IPS-20b (cell line): ENCODE measurements around the gene ENOX1.

ENCODE experiments used
- H3K27ac ChIP-seq: one replicate; pipeline ENCODE4 v1.5.1; 2013; ENCODE audit warnings: low read length
- H3K27me3 ChIP-seq: 2 replicates; pipeline ENCODE4 v1.6.1; 2013; ENCODE audit warnings: mild to moderate bottlenecking, low read length, inconsistent platforms; ENCODE audit not compliant: insufficient read depth
- H3K36me3 ChIP-seq: 2 replicates; pipeline ENCODE4 v1.6.1; 2013; ENCODE audit warnings: low read depth, mild to moderate bottlenecking, inconsistent platforms, low read length, moderate library complexity; ENCODE audit not compliant: insufficient read depth
- H3K4me1 ChIP-seq: 2 replicates; pipeline ENCODE4 v1.6.1; 2013; ENCODE audit warnings: mild to moderate bottlenecking, control low read depth, inconsistent platforms, low read length, moderate library complexity; ENCODE audit not compliant: insufficient read depth
- H3K4me3 ChIP-seq: 2 replicates; pipeline ENCODE4 v1.5.1; 2013; ENCODE audit warnings: mild to moderate bottlenecking, low read length, inconsistent platforms
- H3K9ac ChIP-seq: 2 replicates; pipeline ENCODE4 v1.6.1; 2013; ENCODE audit warnings: low read depth, mild to moderate bottlenecking, inconsistent platforms, low read length, moderate library complexity
- H3K9me3 ChIP-seq: 2 replicates; pipeline ENCODE4 v1.6.1; 2013; ENCODE audit warnings: mild to moderate bottlenecking, low read depth, low read length, inconsistent platforms; ENCODE audit not compliant: insufficient read depth

ENOX1 gene

DNA sequence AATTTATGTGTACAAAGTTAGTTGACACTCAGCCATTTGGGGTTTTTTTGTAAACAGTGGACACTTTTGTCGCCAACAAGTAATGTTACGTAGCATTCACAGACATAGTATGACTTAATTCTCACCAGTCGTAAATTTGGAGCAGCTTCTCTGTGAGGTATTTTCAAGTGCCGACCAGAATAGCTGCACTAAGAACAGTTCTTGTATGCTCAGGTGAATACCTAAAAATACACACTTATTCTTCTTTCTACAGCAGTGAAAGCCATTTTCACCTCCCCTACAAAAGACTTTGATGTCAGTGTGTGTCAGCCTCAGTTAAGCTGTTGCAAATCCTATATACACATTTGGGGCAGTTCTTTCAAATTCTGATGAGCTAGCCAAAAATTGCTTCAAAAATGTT lies 206.5 kb downstream of the ENOX1 start:
- no peak overlapping the region for H3K4me3 ChIP-seq
- no peaks in the 10 kb centered on the region for H3K27me3 ChIP-seq
- H3K27ac ChIP-seq: no peak overlapping the region
- H3K36me3 ChIP-seq: no peaks in the 10 kb centered on the region
- no peak overlapping the region for H3K9ac ChIP-seq
- no peaks in the 10 kb centered on the region for H3K4me1 ChIP-seq
- no peaks in the 10 kb centered on the region for H3K9me3 ChIP-seq

DNA sequence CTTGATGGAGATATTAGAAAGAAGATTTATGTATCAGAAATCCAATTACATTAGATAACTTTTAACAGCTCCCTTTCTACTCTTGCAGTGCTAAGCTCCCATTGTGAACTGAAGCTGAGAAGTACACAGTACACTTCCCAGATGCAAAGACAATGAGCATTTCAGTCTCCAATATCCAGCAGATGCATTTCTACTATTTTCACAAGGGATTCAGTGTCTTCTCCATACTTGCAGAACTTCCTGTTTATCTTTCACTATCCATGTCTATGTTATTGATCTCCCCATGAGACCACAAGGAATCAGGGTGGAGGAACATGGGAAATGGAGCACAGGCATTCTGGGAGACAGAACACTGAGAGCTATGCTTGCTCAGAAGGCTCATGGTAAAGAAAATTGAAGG lies 207.5 kb downstream of the ENOX1 start:
- no peak overlapping the region for H3K4me3 ChIP-seq
- H3K27me3 ChIP-seq: no peaks in the 10 kb centered on the region
- no peaks in the 10 kb centered on the region for H3K9me3 ChIP-seq
- H3K27ac ChIP-seq: no peak overlapping the region
- no peak overlapping the region for H3K9ac ChIP-seq
- peaks cover 3% of the 10 kb centered on the region; the same call in 1 of the 2 replicates for H3K4me1 ChIP-seq
- H3K36me3 ChIP-seq: no peaks in the 10 kb centered on the region

DNA sequence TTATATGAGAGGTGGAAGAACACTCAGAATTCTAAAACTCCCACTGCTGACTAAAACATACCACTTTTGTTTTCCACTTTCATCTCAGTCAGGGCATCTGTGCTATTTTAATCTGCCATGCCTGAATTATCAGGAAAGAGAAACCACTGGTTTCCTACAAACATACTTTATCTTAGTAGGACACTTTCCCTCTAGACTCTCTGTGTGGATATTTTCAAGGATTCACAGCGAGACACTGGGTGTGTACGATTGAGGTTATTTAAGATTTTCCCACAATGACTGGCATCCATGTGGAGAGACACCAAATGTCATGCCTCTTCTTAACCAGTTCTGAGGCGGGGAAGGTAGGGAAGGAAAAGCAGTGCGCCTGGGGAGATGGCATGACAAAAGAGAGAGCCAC lies 212.2 kb downstream of the ENOX1 start:
- no peaks in the 10 kb centered on the region for H3K9me3 ChIP-seq
- peaks cover 17% of the 10 kb centered on the region for H3K4me1 ChIP-seq
- H3K4me3 ChIP-seq: no peak overlapping the region
- H3K27ac ChIP-seq: no peak overlapping the region
- H3K36me3 ChIP-seq: no peaks in the 10 kb centered on the region
- H3K27me3 ChIP-seq: no peaks in the 10 kb centered on the region
- H3K9ac ChIP-seq: no peak overlapping the region

DNA sequence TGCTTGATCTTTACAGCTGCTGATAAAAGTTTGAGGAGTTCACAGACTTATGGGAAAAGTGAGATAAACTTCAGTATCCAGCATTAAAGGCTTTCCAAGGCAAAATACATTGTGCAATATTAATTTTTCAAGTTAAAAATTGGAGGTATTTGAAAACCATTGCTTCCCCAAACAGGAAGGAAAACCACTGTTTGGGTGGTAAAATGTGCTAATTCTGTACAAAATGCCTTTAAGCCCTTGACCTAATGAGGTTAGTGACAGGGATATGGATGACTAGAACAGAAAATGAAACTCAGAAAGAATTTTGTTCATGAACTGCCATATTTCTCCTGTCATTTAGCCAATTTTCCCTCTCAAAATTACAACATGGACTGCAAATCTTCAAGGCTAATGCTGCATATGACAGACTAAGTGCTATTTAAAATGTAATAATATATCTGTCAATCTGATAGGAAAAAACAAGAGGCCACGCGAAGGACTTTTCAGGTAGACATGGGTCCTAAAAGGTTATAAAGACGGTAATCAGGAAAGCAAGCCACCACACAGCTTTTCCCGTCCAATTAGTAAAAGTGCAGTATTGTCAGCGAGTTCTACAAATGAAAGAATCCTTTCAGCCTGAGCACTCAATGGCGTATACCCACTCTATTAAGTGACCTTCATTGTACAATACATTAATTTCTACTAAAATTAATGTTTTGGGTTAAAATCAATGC lies 212.8 kb downstream of the ENOX1 start:
- no peak overlapping the region for H3K27ac ChIP-seq
- H3K9ac ChIP-seq: no peak overlapping the region
- no peaks in the 10 kb centered on the region for H3K9me3 ChIP-seq
- no peaks in the 10 kb centered on the region for H3K36me3 ChIP-seq
- peaks cover 17% of the 10 kb centered on the region for H3K4me1 ChIP-seq
- H3K4me3 ChIP-seq: no peak overlapping the region
- no peaks in the 10 kb centered on the region for H3K27me3 ChIP-seq

DNA sequence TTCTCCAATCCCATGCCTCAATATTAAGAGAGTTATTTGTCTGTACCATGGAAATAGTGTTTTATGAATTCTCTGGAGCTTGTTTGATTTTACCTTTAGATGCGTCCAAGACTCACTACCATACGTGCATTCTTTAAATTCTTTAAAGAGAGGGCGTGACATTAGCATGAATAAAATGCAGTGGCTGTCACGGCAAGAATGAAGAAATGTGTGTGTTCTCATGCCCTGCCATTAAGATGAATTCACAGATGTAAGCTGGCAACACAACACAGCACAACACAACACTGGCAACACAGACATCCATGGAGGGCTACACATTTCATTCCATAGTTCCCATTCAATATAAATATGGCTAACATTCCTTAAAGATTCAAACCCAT lies 213.4 kb downstream of the ENOX1 start:
- no peaks in the 10 kb centered on the region for H3K27me3 ChIP-seq
- no peaks in the 10 kb centered on the region for H3K36me3 ChIP-seq
- no peak overlapping the region for H3K4me3 ChIP-seq
- peaks cover 17% of the 10 kb centered on the region for H3K4me1 ChIP-seq
- H3K27ac ChIP-seq: no peak overlapping the region
- H3K9ac ChIP-seq: no peak overlapping the region
- H3K9me3 ChIP-seq: no peaks in the 10 kb centered on the region

DNA sequence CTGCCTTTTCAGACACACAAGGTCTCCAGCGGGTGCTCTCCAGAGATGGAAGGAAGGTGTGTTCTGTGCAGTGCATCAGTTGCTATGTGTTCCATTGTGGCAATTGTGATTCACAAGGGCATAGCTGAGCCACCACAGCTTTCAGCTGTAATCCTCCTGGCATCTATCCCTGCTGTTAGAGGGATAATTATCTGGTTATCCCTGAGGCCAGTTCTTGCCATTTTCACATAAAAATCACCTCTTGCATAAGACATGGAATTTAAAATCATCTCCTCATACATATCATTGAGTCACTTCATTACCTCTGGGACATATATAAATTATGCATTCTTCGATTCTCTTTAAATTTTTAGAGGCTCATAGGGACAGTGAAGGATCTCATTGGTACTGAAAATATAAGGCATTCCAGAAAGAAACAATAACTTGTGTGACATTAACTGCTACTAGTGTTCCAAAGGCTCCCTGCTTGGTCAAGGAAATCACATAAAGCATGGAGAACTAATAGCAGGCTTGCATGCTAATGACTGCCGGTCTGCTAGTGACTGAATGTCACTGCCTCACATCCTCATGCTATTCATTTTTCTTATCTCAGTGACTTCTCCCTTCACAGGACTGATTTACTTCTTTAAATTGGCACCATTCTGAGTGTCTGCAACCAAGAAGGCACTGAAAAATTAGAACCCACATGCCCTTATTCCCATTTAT lies 214.0 kb downstream of the ENOX1 start:
- H3K27me3 ChIP-seq: no peaks in the 10 kb centered on the region
- H3K27ac ChIP-seq: no peak overlapping the region
- no peaks in the 10 kb centered on the region for H3K9me3 ChIP-seq
- no peak overlapping the region for H3K9ac ChIP-seq
- peaks cover 17% of the 10 kb centered on the region for H3K4me1 ChIP-seq
- no peaks in the 10 kb centered on the region for H3K36me3 ChIP-seq
- H3K4me3 ChIP-seq: no peak overlapping the region

DNA sequence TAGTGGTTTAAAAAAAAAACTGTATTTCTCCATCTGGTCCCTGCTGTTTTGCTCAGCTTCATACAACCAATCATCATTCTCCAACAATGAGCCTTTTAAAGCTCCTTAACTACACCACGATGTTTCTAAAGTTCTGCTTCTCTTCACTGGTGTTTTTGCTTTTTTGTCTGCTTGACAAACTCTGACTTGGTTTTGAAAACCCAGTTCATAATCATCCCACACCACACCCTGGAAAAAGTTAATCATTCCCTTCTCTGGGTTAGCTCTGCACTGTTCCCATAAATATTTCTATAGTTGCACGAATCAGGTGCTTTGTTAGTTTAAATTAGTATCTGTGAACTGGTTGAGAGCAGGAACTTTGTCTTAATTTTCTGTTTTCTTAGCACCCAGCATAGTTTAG lies 217.1 kb downstream of the ENOX1 start:
- Histone ChIP-seq H3K4me1 (peaks cover 15% of the 10 kb centered on the region), H3K4me3 (no peak overlapping the region), H3K27me3 (no peaks in the 10 kb centered on the region), H3K36me3 (no peaks in the 10 kb centered on the region), H3K27ac (no peak overlapping the region), H3K9ac (no peak overlapping the region), H3K9me3 (no peaks in the 10 kb centered on the region)

DNA sequence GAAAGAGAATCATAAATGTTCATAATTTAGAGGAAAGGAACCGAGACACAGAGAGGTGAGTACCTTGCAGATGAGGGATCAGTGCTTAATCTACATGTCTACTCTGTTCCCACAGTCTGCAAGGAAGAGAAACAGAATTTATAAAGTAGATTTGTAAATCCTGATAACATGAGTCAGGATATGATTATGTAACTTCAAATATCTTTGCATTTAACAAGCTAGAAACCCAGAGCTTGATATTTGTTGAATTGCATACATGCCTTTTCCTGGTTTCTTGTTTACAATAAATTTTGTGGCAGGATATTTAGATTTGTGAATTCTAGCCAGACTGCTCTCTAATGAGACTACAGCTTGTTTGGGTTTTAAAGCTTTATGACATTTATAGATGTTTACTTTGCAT lies 219.2 kb downstream of the ENOX1 start:
- no peak overlapping the region for H3K9ac ChIP-seq
- no peaks in the 10 kb centered on the region for H3K9me3 ChIP-seq
- H3K4me1 ChIP-seq: peaks cover 4% of the 10 kb centered on the region
- H3K27ac ChIP-seq: no peak overlapping the region
- H3K4me3 ChIP-seq: no peak overlapping the region
- H3K27me3 ChIP-seq: no peaks in the 10 kb centered on the region
- H3K36me3 ChIP-seq: no peaks in the 10 kb centered on the region

DNA sequence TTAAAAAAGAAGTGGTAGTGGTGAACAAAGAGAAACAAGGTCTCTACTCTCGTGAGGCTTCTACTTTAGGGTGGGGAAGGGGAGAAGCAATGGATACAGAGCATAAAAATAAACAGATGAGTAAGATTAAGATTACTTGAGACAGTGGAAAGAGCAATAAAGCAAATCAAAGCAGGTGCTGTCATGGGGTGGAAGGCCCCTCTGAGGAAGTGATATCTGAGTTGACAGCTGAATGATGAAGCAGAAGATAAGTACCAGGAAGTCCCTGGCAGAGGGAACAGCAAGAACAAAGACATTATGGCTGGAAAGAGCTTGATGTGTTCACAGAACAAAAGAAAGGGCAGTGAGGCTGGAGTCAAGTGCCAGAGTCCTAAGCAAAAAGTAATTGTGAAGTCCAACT lies 221.8 kb downstream of the ENOX1 start:
- H3K4me1 ChIP-seq: no peaks in the 10 kb centered on the region
- no peak overlapping the region for H3K4me3 ChIP-seq
- no peaks in the 10 kb centered on the region for H3K9me3 ChIP-seq
- no peak overlapping the region for H3K9ac ChIP-seq
- no peak overlapping the region for H3K27ac ChIP-seq
- H3K27me3 ChIP-seq: no peaks in the 10 kb centered on the region
- no peaks in the 10 kb centered on the region for H3K36me3 ChIP-seq

DNA sequence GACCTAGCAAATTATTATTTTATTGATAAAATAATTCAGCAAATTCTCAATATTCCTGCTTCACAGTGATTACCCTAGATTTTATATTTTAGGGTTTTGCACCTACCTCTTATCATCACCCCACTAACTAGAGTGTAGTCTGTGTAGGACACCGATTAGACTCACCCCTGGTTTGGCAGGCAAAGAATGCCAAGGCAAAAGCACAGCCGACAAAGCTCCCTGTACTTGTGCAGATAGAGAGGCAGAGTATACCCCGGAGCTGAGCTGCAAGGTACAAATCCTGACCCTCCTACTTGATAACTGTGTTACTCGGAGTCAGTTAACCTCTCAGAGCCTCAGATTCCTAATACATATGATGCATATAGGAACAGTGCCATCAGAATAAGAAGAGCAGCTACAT lies 225.7 kb downstream of the ENOX1 start:
- Histone ChIP-seq H3K9me3 (no peaks in the 10 kb centered on the region), H3K27ac (no peak overlapping the region), H3K4me1 (no peaks in the 10 kb centered on the region), H3K36me3 (no peaks in the 10 kb centered on the region), H3K27me3 (no peaks in the 10 kb centered on the region), H3K4me3 (no peak overlapping the region), H3K9ac (no peak overlapping the region)

DNA sequence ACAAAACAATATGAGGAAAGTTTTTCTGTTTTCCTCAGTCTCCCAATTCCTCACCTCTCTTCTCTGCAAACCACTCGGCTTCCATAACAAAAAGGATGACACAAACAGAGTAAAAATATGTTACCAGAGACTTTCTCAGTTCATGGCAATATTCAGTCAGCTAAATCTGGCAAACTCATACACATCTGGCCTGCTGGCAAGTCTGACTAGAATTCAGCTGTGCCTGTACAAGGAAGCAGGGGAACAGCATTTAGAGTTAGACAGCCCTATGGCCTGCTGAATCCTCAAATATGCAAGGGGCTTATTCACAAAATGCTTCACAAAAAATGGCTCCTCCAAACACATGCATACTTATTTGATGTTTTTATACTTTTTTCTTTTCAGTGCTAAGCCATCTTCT lies 227.8 kb downstream of the ENOX1 start:
- Histone ChIP-seq H3K9ac (no peak overlapping the region), H3K9me3 (no peaks in the 10 kb centered on the region), H3K36me3 (no peaks in the 10 kb centered on the region), H3K27ac (no peak overlapping the region), H3K4me3 (no peak overlapping the region), H3K4me1 (no peaks in the 10 kb centered on the region), H3K27me3 (no peaks in the 10 kb centered on the region)

DNA sequence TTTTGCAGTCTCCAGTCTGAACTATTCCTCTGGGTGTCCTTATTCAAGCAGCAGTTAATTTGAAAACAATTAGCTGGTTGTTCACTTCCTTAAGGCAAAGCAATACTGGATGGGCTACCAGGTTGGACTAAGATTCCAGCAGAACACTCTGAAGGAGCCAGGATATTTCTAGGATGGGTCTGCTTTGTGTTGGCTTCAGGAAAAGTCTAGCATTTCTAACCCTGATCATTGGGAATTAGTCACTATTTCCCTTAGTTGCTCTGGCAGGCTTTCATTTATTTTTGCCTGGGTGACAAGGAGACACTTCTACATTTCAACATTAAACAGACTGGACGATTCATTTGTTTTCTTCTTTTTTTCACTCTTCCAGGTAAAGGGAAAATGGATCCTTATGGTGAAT lies 228.4 kb downstream of the ENOX1 start:
- H3K4me3 ChIP-seq: no peak overlapping the region
- H3K36me3 ChIP-seq: no peaks in the 10 kb centered on the region
- H3K9ac ChIP-seq: no peak overlapping the region
- no peaks in the 10 kb centered on the region for H3K4me1 ChIP-seq
- no peaks in the 10 kb centered on the region for H3K9me3 ChIP-seq
- H3K27me3 ChIP-seq: no peaks in the 10 kb centered on the region
- H3K27ac ChIP-seq: no peak overlapping the region
